HepG2 (cell line): ENCODE measurements around the gene CXCR4.

Source experiments
- CTCF ChIP-seq: sonication (generic); formaldehyde crosslinking; IDR thresholded peaks from 2 replicates; pipeline ENCODE4 v1.5.0; 2020; ENCODE audit warnings: mild to moderate bottlenecking, missing genetic modification reagents, moderate library complexity
- HNRNPUL1 ChIP-seq: fragments of 200-400 bp; formaldehyde crosslinking; IDR thresholded peaks from 2 replicates; pipeline ENCODE4 v1.6.1; 2017; ENCODE audit warnings: low read depth, mild to moderate bottlenecking, low read length, moderate library complexity
- JUND ChIP-seq: sonication (generic); formaldehyde crosslinking; IDR thresholded peaks from 2 replicates; pipeline ENCODE4 v1.8.0; 2022; ENCODE audit warnings: mild to moderate bottlenecking, missing genetic modification reagents
- NR1H2 ChIP-seq: sonication (generic); formaldehyde crosslinking; IDR thresholded peaks from 2 replicates; pipeline ENCODE4 v1.8.1; 2022; ENCODE audit warnings: low read depth, missing genetic modification reagents, borderline replicate concordance
- SMAD1 ChIP-seq: sonication (generic); formaldehyde crosslinking; IDR thresholded peaks from 2 replicates; pipeline ENCODE4 v1.4.0; 2020; ENCODE audit warnings: missing genetic modification reagents, low read depth, mild to moderate bottlenecking, borderline replicate concordance
- SP1 ChIP-seq, 2 experiments: fragments of 450-650 bp in 1 of 2; sonication (generic) in 1 of 2; formaldehyde crosslinking in 1 of 2; IDR thresholded peaks; 2 replicates each; pipeline versions ENCODE4 v1.4.0 to v1.6.1; 2016 to 2020; ENCODE audit warnings: missing genetic modification reagents in 1 of 2
- SRSF1 ChIP-seq: fragments of 200-400 bp; formaldehyde crosslinking; optimal IDR thresholded peaks from 2 replicates; pipeline ENCODE3; 2017; ENCODE audit warnings: mild to moderate bottlenecking, low read depth, low read length, moderate library complexity
- ZNF343 ChIP-seq: sonication (generic); formaldehyde crosslinking; IDR thresholded peaks from 2 replicates; pipeline ENCODE4 v1.4.0; 2020; ENCODE audit warnings: mild to moderate bottlenecking, missing genetic modification reagents
- ZNF512 ChIP-seq: sonication (generic); formaldehyde crosslinking; IDR thresholded peaks from 2 replicates; pipeline ENCODE4 v1.4.0; 2020; ENCODE audit warnings: mild to moderate bottlenecking, missing genetic modification reagents
- ZSCAN29 ChIP-seq: sonication (generic); formaldehyde crosslinking; conservative IDR thresholded peaks from 2 replicates; pipeline ENCODE4 v1.4.0; 2020; ENCODE audit warnings: mild to moderate bottlenecking, missing genetic modification reagents

GRCh38 chr2:136134126-136134525, 16.2 kb upstream of the CXCR4 start:
- TF ChIP-seq ZNF512 (no peak), SRSF1 (no peak), SMAD1 (CRISPR knock-in tag) (no peak), ZSCAN29 (CRISPR knock-in tag) (no peak), NR1H2 (CRISPR knock-in tag) (no peak), JUND (CRISPR knock-in tag) (no peak), HNRNPUL1 (no peak), ZNF343 (no peak), SP1 (IDR thresholded peaks at IDR 0.05) (no peak), SP1 (CRISPR knock-in tag; IDR thresholded peaks at IDR 0.05) (no peak), CTCF (CRISPR knock-in tag) (no peak)
